ENCODE results near the gene MAP10.

GRCh38 chr1:232830661-232831060 lies 25.4 kb downstream of the MAP10 start:
- TF ChIP-seq EZH2 (IDR thresholded peaks at IDR 0.05): no peak
- no peak for TF ChIP-seq CTCF (IDR thresholded peaks at IDR 0.05)

Measured in neural progenitor cell (in vitro differentiated cells).